Tibial artery (tissue), 4 donors: ENCODE measurements around the gene TTC28.

Experiments
- DNase-seq, 2 donors: peaks; one replicate each; pipeline ENCODE4 v3.0.0-alpha.2; 2019
- H3K27ac ChIP-seq, 2 donors: fragments of 200-600 bp; sonication (generic) in 1 of 2; 1 replicate in 1 of 2; 2 replicates in 1 of 2; pipeline ENCODE4 v1.5.1; 2018 to 2019; ENCODE audit warnings: mild to moderate bottlenecking in 1 of 2
- H3K27me3 ChIP-seq, 2 donors: fragments of 200-600 bp; sonication (generic) in 1 of 2; one replicate each; pipeline versions ENCODE4 v1.5.1 to v1.6.0; 2016 to 2019
- H3K36me3 ChIP-seq, 3 donors: fragments of 200-600 bp; sonication (generic) in 2 of 3; one replicate each; pipeline ENCODE4 v1.5.1; 2016 to 2019; ENCODE audit warnings: mild to moderate bottlenecking in 2 of 3
- H3K4me1 ChIP-seq, 4 donors: fragments of 200-600 bp; sonication (generic) in 2 of 4; 1 replicate in 3 of 4; 2 replicates in 1 of 4; pipeline ENCODE4 v1.5.1; 2016 to 2019
- H3K4me3 ChIP-seq, 2 donors: fragments of 200-600 bp; sonication (generic) in 1 of 2; 1 replicate in 1 of 2; 2 replicates in 1 of 2; pipeline ENCODE4 v1.5.1; 2018 to 2019; ENCODE audit warnings: mild to moderate bottlenecking in 2 of 2
- H3K9me3 ChIP-seq, 3 donors: fragments of 200-600 bp; sonication (generic) in 1 of 3; one replicate each; pipeline ENCODE4 v1.5.1; 2016 to 2019
- intact Hi-C: fragments of 100-400 bp; cut with DNase I; formaldehyde crosslinking; loops from one replicate; pipeline ENCODE4 v1.15.0; 2023; ENCODE audit warnings: low total_unique reads
- TF ChIP-seq, protein P1 (sequence below), 2 experiments: fragments of 200-600 bp in 1 of 2; fragments of 450-650 bp in 1 of 2; IDR thresholded peaks; one replicate each; pipeline ENCODE4 v1.5.1; 2017 to 2019; ENCODE audit warnings: antibody characterized with exemption in 2 of 2, mild to moderate bottlenecking in 1 of 2, moderate library complexity in 1 of 2

Gene TTC28

DNA sequence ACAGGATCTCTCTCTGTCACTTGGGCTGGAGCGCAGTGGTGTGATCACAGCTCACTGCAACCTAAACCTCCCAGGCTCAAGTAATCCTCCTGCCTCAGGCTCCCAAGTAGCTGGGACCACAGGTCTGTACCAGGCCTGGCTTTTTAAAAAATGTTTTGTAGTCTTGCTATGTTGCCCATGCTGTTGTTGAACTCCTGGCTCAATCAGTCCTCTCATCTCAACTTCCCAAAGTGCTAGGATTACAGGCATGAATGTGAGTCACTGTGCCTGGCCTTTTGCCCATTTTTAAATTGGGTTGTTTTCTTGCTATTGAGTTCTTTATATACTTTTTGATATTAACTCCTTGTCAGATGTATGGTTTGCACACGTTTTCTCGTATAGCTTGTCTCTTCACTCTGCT lies 727.5 kb downstream of the TTC28 start:
- intact Hi-C loops, result no loop called here
- no peaks in the 10 kb centered on the region for H3K9me3 ChIP-seq

GRCh38 chr22:27949421-27949820 lies 730.2 kb downstream of the TTC28 start:
- Histone ChIP-seq H3K4me1 (peaks cover 0 to 8% (median 0%) of the 10 kb centered on the region in 4 donors), H3K27ac (no peak overlapping the region), H3K36me3 (no peaks in the 10 kb centered on the region), H3K27me3 (no peaks in the 10 kb centered on the region), H3K9me3 (no peaks in the 10 kb centered on the region), H3K4me3 (no peak overlapping the region)
- intact Hi-C loops, result no loop called here
- DNase-seq, result no peak
- TF ChIP-seq, protein P1, sequence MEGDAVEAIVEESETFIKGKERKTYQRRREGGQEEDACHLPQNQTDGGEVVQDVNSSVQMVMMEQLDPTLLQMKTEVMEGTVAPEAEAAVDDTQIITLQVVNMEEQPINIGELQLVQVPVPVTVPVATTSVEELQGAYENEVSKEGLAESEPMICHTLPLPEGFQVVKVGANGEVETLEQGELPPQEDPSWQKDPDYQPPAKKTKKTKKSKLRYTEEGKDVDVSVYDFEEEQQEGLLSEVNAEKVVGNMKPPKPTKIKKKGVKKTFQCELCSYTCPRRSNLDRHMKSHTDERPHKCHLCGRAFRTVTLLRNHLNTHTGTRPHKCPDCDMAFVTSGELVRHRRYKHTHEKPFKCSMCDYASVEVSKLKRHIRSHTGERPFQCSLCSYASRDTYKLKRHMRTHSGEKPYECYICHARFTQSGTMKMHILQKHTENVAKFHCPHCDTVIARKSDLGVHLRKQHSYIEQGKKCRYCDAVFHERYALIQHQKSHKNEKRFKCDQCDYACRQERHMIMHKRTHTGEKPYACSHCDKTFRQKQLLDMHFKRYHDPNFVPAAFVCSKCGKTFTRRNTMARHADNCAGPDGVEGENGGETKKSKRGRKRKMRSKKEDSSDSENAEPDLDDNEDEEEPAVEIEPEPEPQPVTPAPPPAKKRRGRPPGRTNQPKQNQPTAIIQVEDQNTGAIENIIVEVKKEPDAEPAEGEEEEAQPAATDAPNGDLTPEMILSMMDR (IDR thresholded peaks at IDR 0.05), result no peak

More for the DNA sequence above, 727.5 kb downstream of the TTC28 start:
- no peak overlapping the region for H3K27ac ChIP-seq
- TF ChIP-seq, protein P1 (IDR thresholded peaks at IDR 0.05), result no peak
- H3K4me1 ChIP-seq, result peaks cover 0 to 8% (median 0%) of the 10 kb centered on the region in 4 donors
- H3K36me3 ChIP-seq, result no peaks in the 10 kb centered on the region
- DNase-seq, result no peak
- no peaks in the 10 kb centered on the region for H3K27me3 ChIP-seq
- H3K4me3 ChIP-seq, result no peak overlapping the region

DNA sequence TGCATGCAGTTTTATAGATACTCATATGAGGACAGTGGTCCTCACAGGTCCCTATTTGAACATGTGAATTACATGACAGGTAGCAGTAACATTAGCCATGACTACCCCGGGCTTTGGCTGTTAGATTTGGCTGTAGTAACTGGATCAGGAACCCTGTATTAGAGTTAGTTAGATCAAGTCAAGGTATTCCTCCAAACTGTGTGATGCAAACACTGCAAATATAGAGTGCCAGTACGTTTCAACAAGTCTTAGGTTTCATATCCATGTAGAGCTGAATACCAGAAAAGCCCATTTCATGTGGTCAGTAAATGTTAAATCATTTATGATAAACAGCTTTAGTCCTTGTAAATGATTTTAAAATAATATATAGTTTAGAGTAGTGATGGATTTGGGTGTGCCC lies 731.1 kb downstream of the TTC28 start:
- TF ChIP-seq, protein P1 (IDR thresholded peaks at IDR 0.05), result no peak
- DNase-seq, result no peak
- Histone ChIP-seq H3K27me3 (no peaks in the 10 kb centered on the region), H3K27ac (no peak overlapping the region), H3K4me1 (peaks cover 0 to 8% (median 0%) of the 10 kb centered on the region in 4 donors), H3K36me3 (no peaks in the 10 kb centered on the region), H3K9me3 (no peaks in the 10 kb centered on the region), H3K4me3 (no peak overlapping the region)
- intact Hi-C loops, result no loop called here

- Histone ChIP-seq H3K27me3 (no peaks in the 10 kb centered on the region), H3K4me1 (peaks cover 0 to 8% (median 0%) of the 10 kb centered on the region in 4 donors), H3K9me3 (no peaks in the 10 kb centered on the region), H3K36me3 (peaks cover 0 to 5% (median 5%) of the 10 kb centered on the region in 3 donors), H3K27ac (no peak overlapping the region), H3K4me3 (no peak overlapping the region)
- no peak for DNase-seq
- TF ChIP-seq, protein P1 (IDR thresholded peaks at IDR 0.05), result no peak
- intact Hi-C loops, result no loop called here
Measured at GRCh38 chr22:27947448-27947847, 732.2 kb downstream of the TTC28 start.

GRCh38 chr22:27941143-27941542 lies 738.5 kb downstream of the TTC28 start:
- intact Hi-C loops, result no loop called here

More at GRCh38 chr22:27941143-27941542, 738.5 kb downstream of the TTC28 start:
- TF ChIP-seq, protein P1 (IDR thresholded peaks at IDR 0.05), result no peak
- no peak overlapping the region for H3K27ac ChIP-seq
- H3K9me3 ChIP-seq, result no peaks in the 10 kb centered on the region
- no peaks in the 10 kb centered on the region for H3K27me3 ChIP-seq
- no peak for DNase-seq
- no peak overlapping the region for H3K4me3 ChIP-seq
- H3K36me3 ChIP-seq, result peaks cover 0 to 11% (median 5%) of the 10 kb centered on the region in 3 donors
- no peaks in the 10 kb centered on the region for H3K4me1 ChIP-seq
